ENCODE data around the gene ARRB1. TPM values are rescaled to one million over a fixed set of nuclear protein-coding genes. Genes with fewer than 3 reads are reported as not detected.
A peak's percentile ranks its signal among the peaks of the same experiment; 100 is the strongest.
"Not testable (repeated sequence)": the region's sequence is repeated elsewhere in the genome, so short reads cannot be mapped to it uniquely, and the experiment has no call there.

The ARRB1 gene
- total RNA-seq, 1 donor from 2014 or later, result 187 TPM

GRCh38 chr11:75375626-75376025 lies 24.2 kb upstream of the ARRB1 start:
- no peak overlapping the region for H3K4me3 ChIP-seq
- H3K27me3 ChIP-seq (ENCODE audit: low read depth), result no peaks in the 10 kb centered on the region
- peaks cover 29% of the 10 kb centered on the region for H3K4me1 ChIP-seq
- H3K9me3 ChIP-seq, result no peaks in the 10 kb centered on the region
- TF ChIP-seq CTCF (IDR thresholded peaks at IDR 0.05), result no peak
- no peak for ATAC-seq
- no peak for DNase-seq
- intact Hi-C loops (cut with DNase I), result no loop called here
- no peaks in the 10 kb centered on the region for H3K36me3 ChIP-seq
- H3K27ac ChIP-seq, result no peak overlapping the region

- Histone ChIP-seq H3K4me1 (peaks cover 24% of the 10 kb centered on the region), H3K4me3 (no peak overlapping the region), H3K36me3 (no peaks in the 10 kb centered on the region), H3K27me3 (ENCODE audit: low read depth) (no peaks in the 10 kb centered on the region), H3K27ac (no peak overlapping the region), H3K9me3 (no peaks in the 10 kb centered on the region)
- intact Hi-C loops (cut with DNase I), result no loop called here
- DNase-seq, result no peak
- ATAC-seq, result no peak
- TF ChIP-seq CTCF (IDR thresholded peaks at IDR 0.05), result no peak
Observed at GRCh38 chr11:75374646-75375045, 23.2 kb upstream of the ARRB1 start.

GRCh38 chr11:75373201-75373600 lies 21.7 kb upstream of the ARRB1 start:
- intact Hi-C loops (cut with DNase I), result no loop called here

GRCh38 chr11:75371949-75372876 lies 20.8 kb upstream of the ARRB1 start:
- Histone ChIP-seq H3K4me1 (peaks cover 24% of the 10 kb centered on the region), H3K27me3 (ENCODE audit: low read depth) (no peaks in the 10 kb centered on the region), H3K4me3 (no peak overlapping the region), H3K27ac (peak overlapping the region; percentile 68), H3K36me3 (no peaks in the 10 kb centered on the region), H3K9me3 (no peaks in the 10 kb centered on the region)
- ATAC-seq, result peak; percentile 71 to 93
- no peak for TF ChIP-seq CTCF (IDR thresholded peaks at IDR 0.05)
- DNase-seq, result no peak
- intact Hi-C loops (cut with DNase I), result no loop called here

More at GRCh38 chr11:75373201-75373600, 21.7 kb upstream of the ARRB1 start:
- Histone ChIP-seq H3K27me3 (ENCODE audit: low read depth) (no peaks in the 10 kb centered on the region), H3K36me3 (no peaks in the 10 kb centered on the region), H3K27ac (peak overlapping the region; percentile 68), H3K4me1 (peaks cover 24% of the 10 kb centered on the region), H3K9me3 (no peaks in the 10 kb centered on the region), H3K4me3 (no peak overlapping the region)
- TF ChIP-seq CTCF (IDR thresholded peaks at IDR 0.05), result no peak
- ATAC-seq (no peak), DNase-seq (no peak)

- no peak for TF ChIP-seq CTCF (IDR thresholded peaks at IDR 0.05)
- Histone ChIP-seq H3K4me1 (peaks cover 38% of the 10 kb centered on the region), H3K27me3 (ENCODE audit: low read depth) (no peaks in the 10 kb centered on the region), H3K4me3 (no peak overlapping the region), H3K9me3 (no peaks in the 10 kb centered on the region), H3K27ac (peak overlapping the region; percentile 2), H3K36me3 (no peaks in the 10 kb centered on the region)
- peak; percentile 20 to 57 for ATAC-seq
- no peak for DNase-seq
- intact Hi-C loops (cut with DNase I), result no loop called here
Observed at GRCh38 chr11:75369560-75370255, 18.2 kb upstream of the ARRB1 start.

GRCh38 chr11:75366826-75367225 lies 15.4 kb upstream of the ARRB1 start:
- H3K36me3 ChIP-seq; DNase-seq; H3K27me3 ChIP-seq (ENCODE audit: low read depth); H3K4me3 ChIP-seq; intact Hi-C loops (cut with DNase I); H3K9me3 ChIP-seq: not testable (repeated sequence)
- ATAC-seq, result peak; percentile 58 to 65
- Histone ChIP-seq H3K4me1 (peaks cover 23% of the 10 kb centered on the region), H3K27ac (peak overlapping the region; percentile 18)

Data from lower lobe of right lung (tissue), 2 donors.